ENCODE results near the gene DKK3.

DNA sequence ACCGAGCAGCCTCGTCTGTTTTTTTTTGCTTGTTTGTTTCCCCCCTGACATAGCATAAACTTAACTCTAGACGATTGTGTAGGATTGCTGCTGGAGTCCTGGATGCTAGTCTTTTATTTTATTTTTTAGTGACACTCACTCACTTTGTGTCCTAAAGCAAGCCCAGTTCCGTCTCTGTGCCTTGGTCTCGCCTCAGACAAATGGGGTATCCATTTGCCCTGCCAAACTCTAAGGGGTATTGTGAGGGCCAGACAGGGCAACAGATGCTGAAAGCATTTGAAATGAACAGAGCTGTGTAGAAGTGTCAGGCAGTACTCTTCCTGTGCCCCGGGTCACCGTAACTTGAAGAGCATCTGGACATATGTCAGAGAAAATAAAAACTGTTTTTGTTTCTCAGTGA is 34.8 kb upstream of the DKK3 start:
- TF ChIP-seq CTCF (IDR thresholded peaks at IDR 0.05 in 4 of 5, conservative IDR thresholded peaks at IDR 0.05 in 1 of 5) (no peak), POLR2A (IDR thresholded peaks at IDR 0.05) (no peak)
